Stomach (tissue), 9 donors: ENCODE data around the gene NEURL1B. TPM values are rescaled to one million over a fixed set of nuclear protein-coding genes. Genes with fewer than 3 reads are reported as not detected.
A peak's percentile ranks its signal among the peaks of the same experiment; 100 is the strongest.
"Not testable (repeated sequence)": the region's sequence is repeated elsewhere in the genome, so short reads cannot be mapped to it uniquely, and the experiment has no call there.

Experiments used
- DNase-seq, 2 donors: peaks; one replicate each; pipeline versions ENCODE4 v3.0.0 to v3.0.0-alpha.2; 2013 to 2019
- H3K27ac ChIP-seq, 5 donors: fragments of 200-600 bp in 4 of 5; sonication (generic) in 4 of 5; one replicate each; pipeline ENCODE4 v1.5.1; 2013 to 2019; ENCODE audit warnings: mild to moderate bottlenecking in 1 of 5, moderate library complexity in 1 of 5
- H3K27me3 ChIP-seq, 3 donors: fragments of 200-600 bp; sonication (generic); one replicate each; pipeline ENCODE4 v1.5.1; 2017 to 2019; ENCODE audit warnings: mixed run types in 1 of 3
- H3K36me3 ChIP-seq, 4 donors: fragments of 200-600 bp; sonication (generic); 1 replicate in 3 of 4; 2 replicates in 1 of 4; pipeline ENCODE4 v1.5.1; 2016 to 2019
- H3K4me1 ChIP-seq, 4 donors: fragments of 200-600 bp; sonication (generic); one replicate each; pipeline ENCODE4 v1.5.1; 2016 to 2019
- H3K4me3 ChIP-seq, 4 donors: fragments of 200-600 bp; sonication (generic) in 3 of 4; one replicate each; pipeline ENCODE4 v1.5.1; 2016 to 2019; ENCODE audit warnings: mild to moderate bottlenecking in 1 of 4
- H3K9me3 ChIP-seq, 4 donors: fragments of 200-600 bp; sonication (generic); one replicate each; pipeline ENCODE4 v1.5.1; 2016 to 2019
- EP300 ChIP-seq: sonication (generic); formaldehyde crosslinking; IDR thresholded peaks from one replicate; pipeline ENCODE4 v1.6.1; 2017; ENCODE audit warnings: antibody characterized with exemption
- POLR2A ChIP-seq, 4 donors: fragments of 450-650 bp; IDR thresholded peaks; one replicate each; pipeline ENCODE4 v1.6.1; 2016; ENCODE audit warnings: antibody characterized with exemption in 4 of 4, control low read depth in 2 of 4, mild to moderate bottlenecking in 1 of 4, moderate library complexity in 1 of 4
- POLR2AphosphoS5 ChIP-seq, 3 donors: sonication (generic); formaldehyde crosslinking; IDR thresholded peaks; one replicate each; pipeline ENCODE4 v1.6.1; 2016; ENCODE audit warnings: antibody characterized with exemption in 3 of 3
- WGBS, 5 donors: extraction: QIAGEN DNeasy Blood & Tissue Kit in 3 of 5; methylation state at CpG; one replicate each; pipeline versions ENCODE4 v1.1.5 to v1.1.7; 2013 to 2018; 5-methylcytosine and 5-hydroxymethylcytosine counted together
- intact Hi-C: fragments of 100-400 bp; cut with DNase I; formaldehyde crosslinking; loops from one replicate; pipeline ENCODE4 v1.15.1; 2023; ENCODE audit warnings: low total_unique reads
- polyA plus RNA-seq, 3 donors: library from polyadenylated mRNA; stranded (reverse); fragments of 200-250 nt; gene quantifications; one replicate each; pipeline ENCODE4 v1.2.3, GENCODE V29; 2013
- total RNA-seq, 5 donors: library from RNA; depleted of rRNA; stranded (reverse); fragments of >200 nt; gene quantifications; one replicate each; pipeline versions ENCODE4 v1.1.0 to v1.2.3, GENCODE V29; 2014 to 2016
- TF ChIP-seq, protein P1 (sequence below), 7 experiments: fragments of 450-650 bp in 4 of 7; fragments of 200-600 bp in 3 of 7; sonication (generic) in 3 of 7; IDR thresholded peaks; one replicate each; pipeline ENCODE4 v1.5.1; 2016 to 2019; ENCODE audit warnings: antibody characterized with exemption in 7 of 7, control low read depth in 2 of 7, mild to moderate bottlenecking in 1 of 7
- donor health status: healthy with polysubstance abuse.
- donor health status: Bipolar disorder and iron deficiency.
- donor health status: healthy.

The NEURL1B gene
- total and polyA plus RNA-seq, 8 donors = 2.7 to 60.3 (median 9.8) TPM

DNA sequence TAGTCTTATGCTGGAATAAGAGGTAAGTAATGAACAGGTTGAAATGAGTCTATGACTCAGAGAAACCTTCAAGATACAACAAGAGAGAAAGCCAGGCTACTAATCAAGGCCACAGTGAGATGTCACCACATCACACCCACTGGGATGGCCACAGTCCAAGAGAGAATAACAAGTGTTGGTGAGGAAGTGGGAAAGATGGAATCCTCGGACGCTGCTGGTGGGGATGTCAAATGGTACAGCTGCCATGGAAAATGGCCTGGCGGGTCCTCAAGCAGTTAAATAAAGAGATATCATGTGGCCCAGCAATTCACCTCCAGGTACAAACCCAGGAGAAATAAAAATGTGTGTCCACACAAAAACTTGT, 41.9 kb upstream of the NEURL1B start:
- WGBS, 5 donors = 65 to 94% (median 85%) methylated on average over 3 of the region's 3 CpGs
- H3K4me3 ChIP-seq = no peak overlapping the region
- intact Hi-C loops = no loop called here

DNA sequence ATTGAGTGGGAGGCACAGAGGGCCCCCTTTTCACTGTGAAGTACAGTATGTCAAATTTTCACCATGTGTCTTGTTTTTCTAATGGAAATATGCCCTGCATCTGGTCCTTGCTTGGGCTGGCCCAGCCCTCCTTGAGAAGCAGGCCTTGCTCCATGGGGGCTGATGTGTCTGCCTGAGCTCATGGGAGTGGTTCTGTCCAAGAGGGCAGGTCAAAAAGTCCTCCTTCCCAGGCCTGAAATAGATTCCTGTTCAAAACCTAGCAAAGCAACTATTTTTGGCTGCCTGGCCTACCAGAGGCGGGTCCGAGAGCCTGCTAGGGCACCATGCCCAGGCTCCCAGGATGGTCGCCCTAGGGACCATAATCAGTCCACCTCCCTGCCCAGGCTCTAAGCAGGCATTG, 40.5 kb upstream of the NEURL1B start:
- no peak for DNase-seq
- TF ChIP-seq, protein P1, sequence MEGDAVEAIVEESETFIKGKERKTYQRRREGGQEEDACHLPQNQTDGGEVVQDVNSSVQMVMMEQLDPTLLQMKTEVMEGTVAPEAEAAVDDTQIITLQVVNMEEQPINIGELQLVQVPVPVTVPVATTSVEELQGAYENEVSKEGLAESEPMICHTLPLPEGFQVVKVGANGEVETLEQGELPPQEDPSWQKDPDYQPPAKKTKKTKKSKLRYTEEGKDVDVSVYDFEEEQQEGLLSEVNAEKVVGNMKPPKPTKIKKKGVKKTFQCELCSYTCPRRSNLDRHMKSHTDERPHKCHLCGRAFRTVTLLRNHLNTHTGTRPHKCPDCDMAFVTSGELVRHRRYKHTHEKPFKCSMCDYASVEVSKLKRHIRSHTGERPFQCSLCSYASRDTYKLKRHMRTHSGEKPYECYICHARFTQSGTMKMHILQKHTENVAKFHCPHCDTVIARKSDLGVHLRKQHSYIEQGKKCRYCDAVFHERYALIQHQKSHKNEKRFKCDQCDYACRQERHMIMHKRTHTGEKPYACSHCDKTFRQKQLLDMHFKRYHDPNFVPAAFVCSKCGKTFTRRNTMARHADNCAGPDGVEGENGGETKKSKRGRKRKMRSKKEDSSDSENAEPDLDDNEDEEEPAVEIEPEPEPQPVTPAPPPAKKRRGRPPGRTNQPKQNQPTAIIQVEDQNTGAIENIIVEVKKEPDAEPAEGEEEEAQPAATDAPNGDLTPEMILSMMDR (IDR thresholded peaks at IDR 0.05) = no peak
- TF ChIP-seq EP300 = no peak
- no peak for TF ChIP-seq POLR2A (IDR thresholded peaks at IDR 0.05)
- no peak for TF ChIP-seq POLR2AphosphoS5 (IDR thresholded peaks at IDR 0.05)
- intact Hi-C loops = no loop called here
- WGBS, 5 donors = 68 to 95% (median 80%) methylated on average over 3 of the region's 3 CpGs
- H3K36me3 ChIP-seq = no peaks in the 10 kb centered on the region
- peaks cover 0 to 15% (median 2%) of the 10 kb centered on the region in 4 donors for H3K4me1 ChIP-seq
- H3K4me3 ChIP-seq = no peak overlapping the region
- H3K27ac ChIP-seq = peak overlapping the region in 1 of 5 donors; percentile 10
- H3K27me3 ChIP-seq = no peaks in the 10 kb centered on the region
- H3K9me3 ChIP-seq = peaks cover 0 to under 1% (median under 1%) of the 10 kb centered on the region in 4 donors

More for the DNA sequence above, 41.9 kb upstream of the NEURL1B start:
- no peaks in the 10 kb centered on the region for H3K9me3 ChIP-seq
- peak overlapping the region in 1 of 5 donors; percentile 20 for H3K27ac ChIP-seq
- no peak for DNase-seq
- H3K27me3 ChIP-seq = no peaks in the 10 kb centered on the region
- H3K36me3 ChIP-seq = no peaks in the 10 kb centered on the region
- peaks cover 0 to 15% (median 2%) of the 10 kb centered on the region in 4 donors for H3K4me1 ChIP-seq
- no peak for TF ChIP-seq POLR2AphosphoS5 (IDR thresholded peaks at IDR 0.05)
- TF ChIP-seq EP300 = no peak
- no peak for TF ChIP-seq POLR2A (IDR thresholded peaks at IDR 0.05)
- TF ChIP-seq, protein P1 (IDR thresholded peaks at IDR 0.05) = no peak

DNA sequence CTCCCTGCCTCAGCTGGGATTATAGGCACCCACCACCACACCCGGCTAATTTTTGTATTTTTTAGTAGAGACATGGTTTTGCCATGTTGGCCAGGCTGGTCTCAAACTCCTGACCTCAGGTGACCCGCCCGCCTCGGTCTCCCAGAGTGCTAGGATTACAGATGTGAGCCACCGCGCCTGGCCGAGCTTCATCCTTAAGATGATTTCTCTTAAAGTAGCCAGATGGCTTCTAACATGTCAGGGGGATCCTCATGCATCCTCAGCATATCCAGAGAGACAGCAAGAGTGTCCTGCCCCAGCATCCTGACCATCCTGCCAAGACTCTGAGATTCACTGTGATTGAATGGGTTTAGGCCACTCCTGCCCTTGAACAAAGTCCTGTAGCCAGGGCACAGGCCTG, 39.5 kb upstream of the NEURL1B start:
- H3K4me3 ChIP-seq, intact Hi-C loops, H3K27me3 ChIP-seq, H3K36me3 ChIP-seq, DNase-seq: not testable (repeated sequence)
- H3K9me3 ChIP-seq = peaks cover 0 to 10% (median 3%) of the 10 kb centered on the region in 4 donors
- peak overlapping the region in 1 of 5 donors; percentile 79 for H3K27ac ChIP-seq
- H3K4me1 ChIP-seq = peaks cover 0 to 15% (median 2%) of the 10 kb centered on the region in 4 donors
- 81 to 96% (median 93%) methylated on average over 7 of the region's 7 CpGs for WGBS, 5 donors

DNA sequence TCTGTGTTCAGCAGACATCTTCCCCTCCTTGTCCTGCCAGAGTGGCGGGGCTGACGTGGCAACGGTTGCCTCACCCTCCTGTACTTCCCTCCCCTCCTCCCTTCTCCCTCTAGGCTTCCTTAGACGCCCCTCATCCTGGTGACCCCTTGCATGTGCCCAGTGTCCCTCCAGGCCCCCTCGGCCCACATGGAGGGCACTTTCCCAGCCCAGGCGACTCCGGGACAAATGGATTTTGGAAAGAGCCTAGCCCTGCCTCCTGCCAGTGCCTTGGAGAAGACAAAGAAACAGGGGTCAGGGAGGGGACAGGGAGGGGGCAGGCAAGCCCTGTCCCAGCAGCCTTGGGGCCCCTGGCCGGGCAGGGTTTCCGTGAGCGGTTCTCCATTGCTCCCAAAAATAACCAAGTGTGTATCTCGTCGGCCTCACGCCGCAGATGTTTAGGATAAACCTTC, 38.3 kb upstream of the NEURL1B start:
- Histone ChIP-seq H3K36me3 (no peaks in the 10 kb centered on the region), H3K4me3 (no peak overlapping the region), H3K27ac (peak overlapping the region; percentile 66 to 81 (median 77)), H3K27me3 (no peaks in the 10 kb centered on the region), H3K9me3 (peaks cover 0 to 11% (median 3%) of the 10 kb centered on the region in 4 donors), H3K4me1 (peaks cover 0 to 15% (median 2%) of the 10 kb centered on the region in 4 donors)
- TF ChIP-seq POLR2AphosphoS5 (IDR thresholded peaks at IDR 0.05) (no peak), POLR2A (IDR thresholded peaks at IDR 0.05) (no peak), EP300 (no peak)
- TF ChIP-seq, protein P1 (IDR thresholded peaks at IDR 0.05) = no peak
- 53 to 67% (median 61%) methylated on average over 14 of the region's 14 CpGs for WGBS, 5 donors
- intact Hi-C loops = no loop called here
- peak in 1 of 2 donors; percentile 76 for DNase-seq

- H3K27me3 ChIP-seq = no peaks in the 10 kb centered on the region
- H3K4me1 ChIP-seq = peaks cover 0 to 15% (median 2%) of the 10 kb centered on the region in 4 donors
- no peaks in the 10 kb centered on the region for H3K36me3 ChIP-seq
- DNase-seq = peak in 1 of 2 donors; percentile 81
- 47 to 69% (median 62%) methylated on average over 17 of the region's 17 CpGs for WGBS, 5 donors
- intact Hi-C loops = no loop called here
- peak in 1 of 3 donors; percentile 18 for TF ChIP-seq POLR2AphosphoS5 (IDR thresholded peaks at IDR 0.05)
- TF ChIP-seq EP300 = no peak
- H3K27ac ChIP-seq = peak overlapping the region; percentile 12 to 81 (median 77)
- H3K4me3 ChIP-seq = no peak overlapping the region
- H3K9me3 ChIP-seq = peaks cover 0 to 11% (median 3%) of the 10 kb centered on the region in 4 donors
Measured at GRCh38 chr5:172603251-172603806, 37.7 kb upstream of the NEURL1B start.
